Left colon (tissue), 2 donors: Measurements from ENCODE around the gene CACFD1. TPM values are rescaled to one million over a fixed set of nuclear protein-coding genes. Genes with fewer than 3 reads are reported as not detected.

ENCODE experiments used
- ATAC-seq: fragments of 200-7000 bp; cut with Tn5 transposase; one replicate; pipeline ENCODE4 v1.9.1; 2020; ENCODE audit warnings: mild to moderate bottlenecking, moderate library complexity
- DNase-seq, 2 donors: peaks; one replicate each; pipeline ENCODE4 v3.0.0-alpha.2; 2020
- intact Hi-C, 2 donors: fragments of 100-400 bp; cut with DNase I in 1 of 2; cut with micrococcal nuclease in 1 of 2; formaldehyde crosslinking; loops; one replicate each; pipeline versions ENCODE4 v1.11.2 to v1.14.0; 2022; cut with DNase I, micrococcal nuclease
- long read RNA-seq: library from polyadenylated mRNA; unstranded; transcript quantifications from one replicate; pipeline ENCODE4 v2.0.0, GENCODE V29; 2021
- total RNA-seq, 2 donors: library from RNA; stranded (reverse); fragmentation: NEBNext Ultra II Directional; extraction: Animal tissue kit (Norgen Biotek cat#: 25700); gene quantifications; one replicate each; pipeline ENCODE4 v1.2.1, GENCODE V29; 2021
- donor health status: DM: no; HTN: no; CAD: no.
- donor health status: DM: yes; HTN: yes; CAD: no.

CACFD1 gene
- total RNA-seq: 10 to 100 TPM; 66.1 to 75.4 TPM
- long read RNA-seq, transcript CACFD1-202 (5 exons, 2,794 nt): major isoform, 74 of 175 reads
- long read RNA-seq, transcript CACFD1-201 (4 exons, 2,688 nt): minor isoform, 17 of 175 reads
- long read RNA-seq, partial matches to known transcripts: 76 of 175 reads
- long read RNA-seq, other reads (novel, unspliced or antisense): 5 of 175 reads

GRCh38 chr9:133459476-133460404 lies at the start of gene CACFD1:
CACFD1 (plus strand) TSS chr9:133459978; CDS start chr9:133460067, 89 bp downstream.
- intact Hi-C loops: no loop called here
- peak; percentile 82 for ATAC-seq
- peak; percentile 98 to 99 for DNase-seq

DNA sequence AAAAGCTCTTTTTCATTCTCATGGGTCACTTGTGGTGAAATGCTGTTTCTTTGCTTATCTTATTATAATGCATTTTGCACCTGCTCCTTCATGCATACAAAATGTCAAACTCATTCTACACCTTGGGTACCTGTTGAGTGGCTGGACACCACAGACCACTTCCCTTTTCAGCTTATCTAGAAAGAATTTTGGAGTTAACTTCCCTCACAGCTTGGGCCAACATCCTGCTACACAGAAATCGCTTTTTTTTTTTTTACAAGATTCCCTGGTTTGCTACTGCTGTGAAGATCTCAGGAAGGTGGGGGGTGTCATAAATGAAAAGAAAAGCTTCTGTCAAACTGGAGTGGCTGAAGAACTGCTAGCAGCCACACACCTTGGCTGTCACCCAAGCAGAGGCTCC lies 44.6 kb upstream of the CACFD1 start:
- DNase-seq (no peak), ATAC-seq (no peak)
- intact Hi-C loops: no loop called here

DNA sequence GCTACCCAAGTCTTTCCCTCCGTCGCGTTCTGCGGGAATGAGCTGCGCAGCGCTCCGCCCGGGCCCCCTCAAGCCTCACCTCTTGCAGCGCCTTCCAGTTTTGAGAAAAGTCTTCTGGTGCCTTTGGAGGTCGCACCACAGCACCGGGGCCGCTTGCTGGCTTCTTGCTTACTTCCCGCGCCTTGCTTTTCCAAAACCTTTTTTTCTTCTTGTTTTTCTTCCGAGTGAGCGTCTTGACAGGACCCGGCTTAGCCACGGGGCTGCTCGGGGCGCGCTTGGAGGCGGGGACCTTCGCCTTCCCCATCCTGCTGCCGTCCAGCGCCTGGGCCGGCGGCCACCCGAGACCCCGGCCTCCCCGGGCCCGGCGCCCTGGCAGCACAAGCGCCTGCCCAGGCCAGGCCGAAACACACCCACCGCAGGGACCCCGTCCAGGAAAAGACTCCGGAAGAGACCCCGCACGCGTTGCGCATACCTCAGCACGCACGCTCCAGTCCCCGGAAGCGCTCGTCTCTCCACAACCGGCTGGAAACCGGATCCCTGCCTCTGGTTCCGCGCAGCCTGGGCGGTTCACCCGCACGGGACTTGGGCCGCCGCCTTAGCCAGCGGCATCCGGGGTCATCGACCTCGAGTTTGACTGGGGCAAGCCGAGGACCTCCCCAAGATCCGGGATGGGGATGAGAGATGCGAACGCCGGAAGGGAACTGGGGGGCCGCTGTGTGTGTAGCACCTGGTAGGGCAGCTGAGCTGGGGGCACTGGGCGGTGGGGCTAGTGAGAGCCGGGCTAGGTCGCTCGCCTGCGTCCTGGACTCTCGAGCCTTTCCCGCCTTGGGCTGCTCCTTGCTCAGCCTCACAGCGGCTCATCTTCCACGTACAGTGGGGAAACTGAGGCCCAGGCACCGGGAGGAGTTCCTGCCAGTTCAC lies 42.0 kb upstream of the CACFD1 start, which contains the start of gene REXO4:
TSS of gene REXO4 (minus strand) at position 470 of the 921 bp plus-strand sequence. CDS start at position 304, 166 bp downstream.
- intact Hi-C loops: no loop called here
- peak; percentile 81 for ATAC-seq
- DNase-seq: peak; percentile 87

DNA sequence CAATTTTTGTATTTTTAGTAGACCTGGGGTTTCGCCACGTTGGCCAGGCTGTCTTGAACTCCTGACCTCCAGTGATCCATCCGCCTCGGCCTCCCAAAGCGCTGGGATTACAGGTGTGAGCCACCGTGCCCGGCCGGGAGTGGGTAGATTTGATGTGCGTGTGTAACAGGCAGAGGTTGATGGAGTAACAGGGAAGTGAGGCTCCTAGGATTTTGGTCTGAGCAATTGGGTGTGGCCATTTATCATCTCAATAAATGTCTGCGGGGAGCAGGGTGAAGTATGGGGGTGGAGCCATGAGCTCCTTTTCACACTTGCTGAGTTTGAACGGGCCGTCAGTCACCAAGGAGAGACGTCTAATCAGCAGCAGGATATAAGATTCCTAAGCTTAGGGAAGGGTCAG lies 40.8 kb upstream of the CACFD1 start:
- DNase-seq (peak; percentile 54 to 66), ATAC-seq (peak; percentile 79)
- intact Hi-C loops: no loop called here

- no peak for ATAC-seq
- DNase-seq: no peak
- intact Hi-C loops: no loop called here
Measured at GRCh38 chr9:133420392-133420827, 39.4 kb upstream of the CACFD1 start.

GRCh38 chr9:133421615-133422542 lies 37.9 kb upstream of the CACFD1 start, which contains the start of gene ADAMTS13:
ADAMTS13 (plus strand) TSS chr9:133422367; CDS start chr9:133422444, 77 bp downstream.
- no peak for ATAC-seq
- intact Hi-C loops: no loop called here
- DNase-seq: no peak

DNA sequence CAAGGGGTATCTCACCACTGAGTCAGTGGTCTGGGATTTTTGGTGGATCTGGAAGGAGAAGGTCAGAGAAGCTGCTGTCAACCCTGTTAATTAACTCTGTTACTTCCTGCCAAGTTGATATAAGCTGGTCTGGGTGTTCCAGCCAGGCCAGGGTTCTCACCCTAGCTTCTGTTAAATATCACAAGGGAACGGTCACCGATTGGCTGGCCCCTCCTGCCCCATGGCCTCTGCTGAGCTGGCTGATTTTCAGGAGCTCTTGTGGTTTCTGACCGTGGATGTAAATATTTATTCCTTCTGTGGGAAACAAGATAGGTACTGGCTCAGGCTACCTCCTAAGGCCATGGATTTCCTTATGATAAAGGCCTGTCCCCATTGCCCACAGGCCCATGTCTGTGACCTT lies 36.6 kb upstream of the CACFD1 start:
- intact Hi-C loops: no loop called here
- ATAC-seq: no peak
- no peak for DNase-seq

DNA sequence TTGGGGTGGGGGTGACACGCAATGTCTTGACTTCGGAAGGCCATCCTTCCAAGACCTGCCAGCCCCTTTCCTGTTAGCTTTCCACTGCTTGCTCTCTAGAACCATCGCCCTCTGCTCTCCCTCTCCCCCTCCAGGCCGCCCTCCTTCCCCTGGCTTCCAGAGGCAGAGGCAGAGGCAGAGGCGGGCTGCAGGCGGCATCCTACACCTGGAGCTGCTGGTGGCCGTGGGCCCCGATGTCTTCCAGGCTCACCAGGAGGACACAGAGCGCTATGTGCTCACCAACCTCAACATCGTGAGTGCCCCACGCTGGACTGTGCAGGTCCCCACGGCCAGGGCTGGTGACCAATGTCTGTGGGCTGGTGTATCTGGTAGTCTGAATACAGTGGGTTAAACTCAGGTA lies 35.6 kb upstream of the CACFD1 start:
- intact Hi-C loops: no loop called here
- ATAC-seq (no peak), DNase-seq (no peak)

- DNase-seq: no peak
- intact Hi-C loops: no loop called here
- ATAC-seq: no peak
Measured at GRCh38 chr9:133425049-133425632, 34.6 kb upstream of the CACFD1 start.

- DNase-seq: peak in 1 of 2 donors; percentile 54
- ATAC-seq: peak; percentile 68
- intact Hi-C loops: no loop called here
Measured at GRCh38 chr9:133426011-133426410, 33.8 kb upstream of the CACFD1 start.

DNA sequence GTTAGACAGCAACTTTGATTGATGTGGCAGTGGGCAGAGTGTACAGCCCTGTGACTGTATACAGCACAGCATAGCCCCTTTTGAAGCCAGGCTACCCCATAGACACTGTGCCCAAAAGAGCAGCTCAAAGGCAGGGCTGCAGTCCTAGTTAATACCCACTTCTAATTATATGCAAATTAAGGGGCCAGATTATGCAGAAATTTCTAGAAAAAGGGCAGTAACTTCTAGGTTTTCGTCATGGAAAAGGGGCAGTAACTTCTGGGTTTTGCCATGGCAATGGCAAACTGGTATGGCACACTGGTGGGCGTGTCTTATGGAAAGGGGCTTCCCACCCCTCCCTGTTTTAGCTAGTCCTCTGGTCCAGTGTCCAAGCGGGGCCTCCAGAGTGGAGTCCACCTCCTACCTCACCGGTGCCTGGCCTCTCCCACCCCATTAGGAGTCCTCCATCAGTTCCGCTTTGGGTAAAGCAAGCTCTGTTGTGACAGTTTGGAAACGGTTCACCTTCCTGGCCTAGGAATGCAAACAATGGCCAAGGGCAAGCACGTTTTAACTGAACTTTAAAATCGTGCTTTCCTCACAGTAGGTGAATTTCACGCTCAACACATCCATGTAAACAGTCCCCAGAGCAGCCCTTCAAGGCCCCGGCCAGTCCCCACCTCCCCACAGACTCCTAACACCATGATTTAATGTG lies 32.0 kb upstream of the CACFD1 start:
- intact Hi-C loops: no loop called here
- DNase-seq: no peak
- ATAC-seq: no peak

- peak in 1 of 2 donors; percentile 52 for DNase-seq
- intact Hi-C loops: no loop called here
- peak; percentile 76 for ATAC-seq
Measured at GRCh38 chr9:133428617-133429101, 31.1 kb upstream of the CACFD1 start.

- intact Hi-C loops: no loop called here
- DNase-seq: no peak
- no peak for ATAC-seq
Measured at GRCh38 chr9:133429214-133429613, 30.6 kb upstream of the CACFD1 start.

DNA sequence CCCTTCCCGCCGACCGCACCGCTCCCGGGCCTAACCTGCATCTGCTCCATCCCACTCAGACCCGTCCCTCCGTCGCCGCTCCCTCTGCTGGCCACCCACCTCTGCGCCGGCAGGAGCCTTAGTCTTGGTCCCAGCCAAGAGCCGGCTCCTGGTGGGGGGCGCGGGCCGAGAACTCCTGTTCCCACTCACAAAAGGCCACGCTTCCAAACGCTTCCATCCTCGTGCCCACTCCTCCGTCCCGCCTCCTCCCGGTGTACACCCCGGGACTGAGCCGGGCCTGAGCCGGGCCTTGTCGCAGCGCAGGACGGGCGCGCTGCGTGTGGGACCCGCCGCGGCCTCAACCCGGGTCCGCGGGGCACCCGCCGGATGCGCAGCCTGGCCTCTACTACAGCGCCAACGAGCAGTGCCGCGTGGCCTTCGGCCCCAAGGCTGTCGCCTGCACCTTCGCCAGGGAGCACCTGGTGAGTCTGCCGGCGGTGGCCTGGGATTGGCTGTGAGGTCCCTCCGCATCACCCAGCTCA lies 30.1 kb upstream of the CACFD1 start:
- intact Hi-C loops: no loop called here
- peak; percentile 49 to 65 for DNase-seq

DNA sequence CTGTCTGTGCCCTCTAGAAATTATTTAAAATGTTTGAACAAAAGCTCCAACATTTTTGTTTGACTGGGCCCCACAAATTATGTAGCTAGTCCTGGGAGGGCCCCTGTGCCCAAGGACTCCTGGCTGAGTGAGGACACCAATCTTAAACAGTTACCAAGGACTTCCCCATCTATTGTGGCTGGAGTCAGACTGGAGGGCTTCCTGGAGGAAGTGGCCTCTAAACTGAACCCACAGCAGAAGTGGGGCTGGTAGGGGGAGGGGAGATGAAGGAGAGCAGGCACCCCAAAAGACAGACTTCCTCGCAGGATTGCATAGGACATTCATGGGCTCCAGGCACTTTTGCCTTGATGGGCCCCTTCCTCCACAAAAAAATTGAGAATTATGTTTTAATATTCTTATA lies 29.5 kb upstream of the CACFD1 start:
- intact Hi-C loops: no loop called here
- ATAC-seq (no peak), DNase-seq (no peak)

More for the DNA sequence above, 30.1 kb upstream of the CACFD1 start:
- peak; percentile 65 for ATAC-seq

DNA sequence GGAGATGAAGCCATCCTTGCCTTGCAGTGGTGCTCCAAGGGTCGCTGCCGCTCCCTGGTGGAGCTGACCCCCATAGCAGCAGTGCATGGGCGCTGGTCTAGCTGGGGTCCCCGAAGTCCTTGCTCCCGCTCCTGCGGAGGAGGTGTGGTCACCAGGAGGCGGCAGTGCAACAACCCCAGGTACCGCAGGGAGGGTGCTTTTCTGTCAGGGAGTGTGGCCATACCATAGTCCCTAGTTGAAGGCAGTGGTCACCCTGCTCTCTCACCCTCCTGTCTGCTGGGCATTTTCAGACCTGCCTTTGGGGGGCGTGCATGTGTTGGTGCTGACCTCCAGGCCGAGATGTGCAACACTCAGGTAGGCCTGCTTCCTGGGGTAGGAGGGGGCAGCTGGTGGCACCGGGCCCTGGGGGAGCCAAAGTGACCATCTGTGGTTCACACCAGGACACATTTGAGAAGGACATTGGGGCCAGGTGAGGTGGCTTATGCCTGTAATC lies 26.4 kb upstream of the CACFD1 start:
- DNase-seq (no peak), ATAC-seq (no peak)
- intact Hi-C loops: no loop called here
